GM12878 (cell line): ENCODE data around the gene GPR34. TPM values are rescaled to one million over a fixed set of nuclear protein-coding genes. Genes with fewer than 3 reads are reported as not detected.

Experiments
- ATF2 ChIP-seq: IDR thresholded peaks from 2 replicates; pipeline ENCODE4 v1.6.1; 2012; ENCODE audit warnings: low read length, inconsistent platforms
- CHD2 ChIP-seq: IDR thresholded peaks from 2 replicates; pipeline ENCODE4 v1.6.1; 2011; ENCODE audit warnings: low read depth, low read length, improper control_type of control experiment, borderline replicate concordance
- DPF2 ChIP-seq: fragments of 450-650 bp; IDR thresholded peaks from 2 replicates; pipeline ENCODE4 v1.6.1; 2017; ENCODE audit warnings: mild to moderate bottlenecking
- EED ChIP-seq: sonication (generic); IDR thresholded peaks from 2 replicates; pipeline ENCODE4 v1.6.1; 2016; ENCODE audit warnings: antibody characterized with exemption, low read depth
- EP300 ChIP-seq, 2 experiments: fragments of 150-350 bp in 1 of 2; IDR thresholded peaks; 2 replicates each; pipeline ENCODE4 v1.6.1; 2011 to 2012; ENCODE audit warnings: low read depth in 2 of 2, low read length in 2 of 2, borderline replicate concordance in 1 of 2, improper control_type of control experiment in 1 of 2, inconsistent platforms in 1 of 2; ENCODE audit not compliant: control insufficient read depth in 1 of 2
- EZH2 ChIP-seq: IDR thresholded peaks from 2 replicates; pipeline ENCODE4 v1.6.1; 2012; ENCODE audit warnings: low read depth, mild to moderate bottlenecking, control low read depth, inconsistent platforms, low read length, borderline replicate concordance; ENCODE audit not compliant: control insufficient read depth
- HCFC1 ChIP-seq: fragments of 150-350 bp; IDR thresholded peaks from 2 replicates; pipeline ENCODE4 v1.6.1; 2014; ENCODE audit warnings: low read length
- HDAC2 ChIP-seq: fragments of 200-600 bp; sonication (generic); IDR thresholded peaks from 2 replicates; pipeline ENCODE4 v1.6.1; 2017
- JUNB ChIP-seq: IDR thresholded peaks from 2 replicates; pipeline ENCODE4 v1.6.1; 2016; ENCODE audit warnings: antibody characterized with exemption, mild to moderate bottlenecking
- KDM1A ChIP-seq: fragments of 200-600 bp; sonication (generic); IDR thresholded peaks from 2 replicates; pipeline ENCODE4 v1.6.1; 2016; ENCODE audit warnings: borderline replicate concordance
- MEF2A ChIP-seq: IDR thresholded peaks from 2 replicates; pipeline ENCODE4 v1.6.1; 2011; ENCODE audit warnings: low read depth, mild to moderate bottlenecking, low read length, moderate library complexity; ENCODE audit not compliant: insufficient read depth
- MLLT1 ChIP-seq: fragments of 450-650 bp; IDR thresholded peaks from 2 replicates; pipeline ENCODE4 v1.6.1; 2016; ENCODE audit warnings: mild to moderate bottlenecking
- MXI1 ChIP-seq: fragments of 150-350 bp; IDR thresholded peaks from 2 replicates; pipeline ENCODE4 v1.6.1; 2011; ENCODE audit warnings: low read depth, mild to moderate bottlenecking, inconsistent platforms, low read length, improper control_type of control experiment
- NFIC ChIP-seq: IDR thresholded peaks from 2 replicates; pipeline ENCODE4 v1.6.1; 2012; ENCODE audit warnings: low read depth, mild to moderate bottlenecking, inconsistent platforms, low read length, moderate library complexity
- NR2C2 ChIP-seq: IDR thresholded peaks from 2 replicates; pipeline ENCODE4 v1.6.1; 2011; ENCODE audit warnings: borderline replicate concordance, low read depth; ENCODE audit not compliant: control insufficient read depth, insufficient read length
- PAX8 ChIP-seq: fragments of 450-650 bp; IDR thresholded peaks from 2 replicates; pipeline ENCODE4 v1.6.1; 2017; ENCODE audit warnings: mild to moderate bottlenecking, moderate library complexity
- PKNOX1 ChIP-seq: fragments of 450-650 bp; IDR thresholded peaks from 2 replicates; pipeline ENCODE4 v1.6.1; 2016; ENCODE audit warnings: mild to moderate bottlenecking
- SIX5 ChIP-seq: IDR thresholded peaks from 2 replicates; pipeline ENCODE4 v1.6.1; 2011; ENCODE audit warnings: mild to moderate bottlenecking, low read depth, low read length, moderate library complexity; ENCODE audit not compliant: severe bottlenecking
- SP1 ChIP-seq: IDR thresholded peaks from one replicate; pipeline ENCODE4 v1.6.1; 2011; ENCODE audit warnings: low read depth, low read length
- SREBF1 ChIP-seq: IDR thresholded peaks from 2 replicates; pipeline ENCODE4 v1.6.1; 2012; ENCODE audit warnings: mild to moderate bottlenecking, low read length
- SRF ChIP-seq, 2 experiments: IDR thresholded peaks; 2 replicates each; pipeline ENCODE4 v1.6.1; 2011; ENCODE audit warnings: low read depth in 2 of 2, low read length in 2 of 2, mild to moderate bottlenecking in 1 of 2, moderate library complexity in 1 of 2
- SUPT20H ChIP-seq: IDR thresholded peaks from 2 replicates; pipeline ENCODE4 v1.6.1; 2011; ENCODE audit warnings: low read depth, mild to moderate bottlenecking, low read length, moderate library complexity, borderline replicate concordance; ENCODE audit not compliant: control insufficient read depth
- TAF1 ChIP-seq: IDR thresholded peaks from 2 replicates; pipeline ENCODE4 v1.6.1; 2011; ENCODE audit warnings: mild to moderate bottlenecking, low read depth, low read length, borderline replicate concordance
- ZBTB11 ChIP-seq: fragments of 450-650 bp; formaldehyde crosslinking; IDR thresholded peaks from 2 replicates; pipeline ENCODE4 v1.5.0; 2022; ENCODE audit warnings: mild to moderate bottlenecking, missing genetic modification characterization
- ZNF207 ChIP-seq: fragments of 450-650 bp; IDR thresholded peaks from 2 replicates; pipeline ENCODE4 v1.6.1; 2014; ENCODE audit warnings: antibody characterized with exemption, mild to moderate bottlenecking, borderline replicate concordance
- polyA plus RNA-seq, 11 experiments: library from polyadenylated mRNA; depleted of rRNA in 4 of 11; unstranded in 6 of 11; stranded (reverse) in 5 of 11; fragments of >200 nt; fragmentation: Nextera tagmentation in 4 of 11; fragmentation: Illumina TruSeq in 1 of 11; extraction: Ambion mirVana in 4 of 11; extraction: Trizol in 1 of 11; gene quantifications; 1 replicate in 1 of 11; 2 replicates in 10 of 11; pipeline versions ENCODE4 v1.2.1 to v1.2.3, GENCODE V29; 2011 to 2016; ENCODE audit warnings: inconsistent platforms in 2 of 11, missing spikeins in 2 of 11, low read depth in 1 of 11
- total RNA-seq, 4 experiments: library from RNA; depleted of rRNA in 3 of 4; stranded (reverse); fragments of >200 nt in 3 of 4; fragmentation: Illumina TruSeq in 1 of 4; extraction: Trizol in 1 of 4; gene quantifications; 2 replicates each; pipeline versions ENCODE4 v1.2.1 to v1.2.3, GENCODE V29; 2013 to 2021

The GPR34 gene
- total and polyA plus RNA-seq, 10 of the 15 experiments (the other 5 are each of a cell fraction or from before 2014, with no cell fraction given): 0.12 to 0.84 (median 0.28) TPM; not detected in 1

GRCh38 chrX:41733939-41734338 is 45.2 kb downstream of the GPR34 start (continued):
- TF ChIP-seq PKNOX1 (peak; percentile 83), EP300 (IDR thresholded peaks at IDR 0.05; ENCODE audit: borderline replicate concordance in 1 of 2, control insufficient read depth in 1 of 2, low read depth in 2 of 2, low read length in 2 of 2) (peak in 1 of 2 experiments; percentile 79; a peak in 3 of 4 replicates), NFIC (peak; percentile 93), DPF2 (peak; percentile 87), SREBF1 (no peak), HDAC2 (no peak), JUNB (peak; percentile 63), PAX8 (no peak), ZNF207 (no peak), MXI1 (peak; percentile 55; the same call in 1 of the 2 replicates), CHD2 (peak; percentile 57; the same call in 1 of the 2 replicates), ZBTB11 (CRISPR knock-in tag) (no peak), EED (peak; percentile 88), TAF1 (no peak), SIX5 (no peak), NR2C2 (no peak), SRF (IDR thresholded peaks at IDR 0.05; ENCODE audit: low read depth in 2 of 2, low read length in 2 of 2) (no peak), MLLT1 (no peak), SP1 (no peak), HCFC1 (no peak), ATF2 (peak; percentile 87), EZH2 (no peak), KDM1A (no peak), SUPT20H (no peak), MEF2A (peak; percentile 89)
